Measurements from ENCODE around the gene SELENOO.
A peak's percentile ranks its signal among the peaks of the same experiment; 100 is the strongest.

SELENOO gene

DNA sequence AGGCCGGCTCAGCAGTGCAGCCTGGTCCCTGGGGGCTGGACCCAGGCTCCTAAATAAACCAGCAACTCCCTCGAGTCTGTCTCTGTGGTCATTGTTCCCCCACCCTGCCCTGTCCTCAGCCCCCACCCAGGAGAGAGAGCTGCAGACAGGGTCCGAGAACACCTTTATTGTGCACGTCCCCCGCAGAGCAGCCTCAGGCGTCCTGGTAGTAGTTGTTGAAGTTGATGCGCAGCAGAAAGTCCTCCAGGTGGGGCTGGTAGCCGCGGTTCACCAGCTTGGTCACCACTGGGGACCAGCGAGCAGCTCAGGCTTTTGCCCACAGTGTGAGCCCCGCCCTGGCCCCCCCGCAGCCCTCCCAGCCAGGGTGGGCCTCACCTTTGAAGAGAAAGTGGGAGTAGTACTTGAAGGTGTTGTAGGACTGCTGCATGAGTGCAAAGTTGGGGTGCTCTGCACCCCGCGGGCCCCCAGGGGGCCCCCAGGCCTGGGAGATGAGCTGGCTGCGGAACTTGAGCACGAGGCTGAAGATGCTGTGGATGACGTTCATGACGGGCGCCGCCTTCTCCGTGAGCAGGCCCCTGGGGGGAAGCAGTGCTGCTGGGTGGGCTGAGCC, 16.8 kb downstream of the SELENOO start:
- no peak for DNase-seq (ENCODE audit: low read depth)

GRCh38 chr22:50218153-50218995, 17.6 kb downstream of the SELENOO start:
- DNase-seq (ENCODE audit: low read depth) = no peak

DNA sequence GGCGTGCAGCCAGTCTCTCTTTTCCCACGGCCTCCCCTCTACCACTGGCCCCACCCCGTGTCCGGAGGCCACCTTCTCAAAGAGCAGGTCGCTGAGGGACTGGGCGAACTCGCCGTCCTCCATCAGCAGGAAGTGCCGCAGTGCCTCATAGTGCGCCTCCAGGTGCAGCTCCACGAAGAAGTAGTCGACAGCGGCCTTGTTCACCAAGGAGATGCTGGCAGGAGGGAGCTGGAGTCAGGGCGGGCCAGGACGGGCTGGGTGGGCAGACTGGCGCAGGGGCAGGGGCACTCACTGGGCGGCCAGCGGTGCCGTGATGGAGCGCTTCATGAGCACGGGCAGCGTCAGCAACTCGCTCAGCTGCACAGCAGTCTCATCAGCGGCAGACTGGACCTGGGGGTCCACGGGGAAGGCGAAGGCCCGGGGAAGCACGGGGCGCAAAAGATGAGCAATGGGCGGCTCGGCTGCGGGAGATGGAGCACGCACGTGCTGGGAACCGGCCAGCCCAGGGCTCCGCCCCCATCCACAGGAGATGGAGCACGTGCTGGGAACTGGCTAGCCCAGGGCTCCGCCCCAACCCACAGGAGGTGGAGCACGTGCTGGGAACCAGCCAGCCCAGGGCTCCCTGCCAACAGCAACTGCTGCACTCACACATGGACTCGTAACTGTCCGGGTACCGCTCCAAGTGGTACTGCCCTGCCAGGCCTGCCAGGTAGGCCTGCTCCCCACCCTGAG, 18.4 kb downstream of the SELENOO start:
- peak; percentile 80 for DNase-seq (ENCODE audit: low read depth)

GRCh38 chr22:50219800-50220602, 19.2 kb downstream of the SELENOO start:
- DNase-seq (ENCODE audit: low read depth) = no peak

GRCh38 chr22:50220603-50221409, 20.0 kb downstream of the SELENOO start:
- DNase-seq (ENCODE audit: low read depth) = no peak

DNA sequence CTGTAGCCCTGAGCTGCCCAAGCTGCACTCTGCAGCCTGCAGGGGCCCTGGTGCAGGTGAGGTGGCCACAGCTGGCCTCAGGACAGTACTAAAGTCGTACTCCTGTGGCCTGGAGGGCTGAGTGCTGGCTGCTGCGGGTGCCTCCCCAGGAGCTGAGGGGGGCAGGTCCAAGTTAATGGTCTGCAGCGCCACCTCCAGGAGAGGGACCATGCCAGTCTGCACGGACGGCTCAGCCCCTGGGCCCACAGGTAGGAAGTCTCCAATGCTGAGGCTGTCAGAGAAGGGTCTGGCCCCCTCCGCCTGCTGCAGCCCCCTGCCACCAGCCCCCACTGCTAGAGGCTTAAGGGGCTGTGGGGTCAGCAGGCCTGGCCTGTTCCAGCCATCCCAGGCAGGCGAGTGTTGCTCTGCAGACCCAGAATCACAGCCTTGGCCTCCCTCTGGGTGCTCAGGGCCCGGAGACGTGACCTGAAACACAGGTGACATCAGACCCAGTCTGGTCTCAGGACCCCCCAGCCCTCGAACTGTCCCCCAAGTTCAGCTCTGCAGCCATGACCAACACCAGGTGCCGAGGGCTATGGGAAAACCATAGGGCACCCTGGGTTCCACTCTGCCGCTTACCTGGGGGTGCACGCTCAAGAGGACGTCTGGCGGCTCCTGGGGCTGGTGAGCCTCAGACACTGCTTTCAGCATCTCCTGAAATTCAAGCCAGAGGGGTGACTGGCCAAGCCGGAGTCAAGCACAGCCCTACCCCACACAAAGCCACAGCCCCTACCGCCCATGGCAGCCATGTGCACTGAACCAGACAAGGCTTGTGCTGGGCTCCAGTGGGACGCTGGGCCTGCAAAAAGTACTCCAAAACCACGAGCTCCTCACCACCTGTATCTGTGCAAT, 20.8 kb downstream of the SELENOO start:
- no peak for DNase-seq (ENCODE audit: low read depth)

DNA sequence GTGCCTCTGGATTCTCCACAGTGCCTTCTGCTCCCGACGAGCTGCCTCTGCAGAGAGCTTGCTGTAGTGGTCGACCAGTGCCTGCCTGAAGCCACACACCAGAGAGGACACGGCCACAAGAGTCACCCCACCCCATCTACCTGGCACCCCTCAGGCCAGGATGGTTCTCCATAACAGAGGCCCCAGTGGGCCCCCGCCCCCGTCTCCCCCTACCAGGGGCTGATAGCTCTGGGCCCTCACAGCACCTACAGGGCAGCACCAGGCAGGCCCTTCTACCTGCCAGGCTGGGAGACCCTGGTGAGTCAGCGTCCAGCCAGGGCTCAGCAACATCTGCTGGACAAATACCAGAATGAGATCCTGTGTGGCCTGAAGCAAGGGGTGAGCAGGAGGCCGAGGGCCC, 21.7 kb downstream of the SELENOO start:
- DNase-seq (ENCODE audit: low read depth) = no peak

DNA sequence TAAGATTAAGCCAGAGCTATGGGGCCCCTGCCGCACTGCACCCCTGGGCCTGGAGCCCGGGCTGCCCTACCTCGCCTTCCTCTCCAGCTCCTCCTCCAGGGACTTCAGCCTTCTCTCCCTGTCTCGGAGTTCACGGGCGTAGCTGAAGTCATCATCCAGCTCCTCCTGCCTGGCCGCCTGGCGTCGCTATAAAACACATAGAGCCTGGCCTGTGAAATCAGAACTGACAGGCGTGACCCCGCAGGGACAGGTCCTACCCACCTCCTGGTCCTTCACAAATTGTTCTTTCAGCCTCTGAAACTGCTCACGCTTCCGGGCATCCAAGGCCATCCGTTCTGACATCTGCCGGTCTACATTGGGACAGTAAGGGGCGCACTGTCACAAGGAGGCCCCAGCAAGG, 23.3 kb downstream of the SELENOO start:
- DNase-seq (ENCODE audit: low read depth) = no peak

DNA sequence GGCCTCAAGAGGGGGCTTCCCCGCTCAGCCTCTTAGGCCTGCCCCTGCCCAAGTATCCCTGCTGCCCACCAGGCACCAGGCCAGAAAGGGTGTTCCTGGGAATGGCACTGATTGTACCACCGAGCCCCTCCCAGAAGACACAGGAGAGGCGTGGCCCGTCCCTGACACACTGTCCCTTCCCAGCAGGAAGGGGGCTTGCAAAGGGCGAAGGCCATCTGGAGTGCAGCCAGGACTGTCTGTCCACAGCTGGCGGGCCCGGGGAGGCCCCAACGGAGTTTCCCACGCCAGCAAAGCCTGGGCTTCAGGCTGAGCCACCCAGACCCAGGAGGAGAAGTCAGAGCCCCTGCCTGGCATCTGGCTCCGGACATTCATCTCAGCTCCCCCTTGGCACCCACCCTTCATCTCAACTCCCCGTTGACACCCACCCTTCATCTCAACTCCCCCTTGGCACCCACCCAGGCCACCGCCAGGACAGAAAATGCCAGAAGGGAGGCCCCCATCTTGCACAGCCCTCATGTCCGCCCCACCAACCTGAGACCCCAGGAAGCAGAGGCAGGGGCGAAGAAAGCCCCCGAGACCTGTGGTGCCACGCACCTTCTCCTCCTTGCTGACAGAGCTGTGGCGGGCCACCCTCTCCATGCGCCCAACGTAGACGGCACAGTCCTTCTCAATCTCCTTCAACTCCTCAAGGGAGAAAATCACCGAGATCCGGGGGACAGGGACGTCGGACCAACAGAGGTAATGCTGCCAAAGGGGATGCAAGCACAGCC, 24.6 kb downstream of the SELENOO start:
- DNase-seq (ENCODE audit: low read depth) = no peak

- no peak for DNase-seq (ENCODE audit: low read depth)
These were observed 25.5 kb downstream of the SELENOO start for GRCh38 chr22:50226063-50226874.

DNA sequence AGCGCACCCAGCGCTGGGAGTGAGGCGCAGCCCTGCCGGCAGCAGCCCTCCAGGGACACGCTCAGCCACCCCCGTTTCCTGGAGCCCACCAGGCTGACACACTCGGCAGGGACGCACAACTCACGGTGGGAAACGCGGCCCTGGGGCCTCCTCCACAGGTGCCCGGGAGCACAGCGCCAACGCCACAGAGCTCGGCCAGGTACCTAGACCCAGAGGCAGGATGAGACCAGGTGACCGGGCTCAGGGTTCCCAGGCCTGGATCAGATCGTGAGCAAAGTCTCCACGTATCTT, 26.0 kb downstream of the SELENOO start:
- no peak for DNase-seq (ENCODE audit: low read depth)

DNA sequence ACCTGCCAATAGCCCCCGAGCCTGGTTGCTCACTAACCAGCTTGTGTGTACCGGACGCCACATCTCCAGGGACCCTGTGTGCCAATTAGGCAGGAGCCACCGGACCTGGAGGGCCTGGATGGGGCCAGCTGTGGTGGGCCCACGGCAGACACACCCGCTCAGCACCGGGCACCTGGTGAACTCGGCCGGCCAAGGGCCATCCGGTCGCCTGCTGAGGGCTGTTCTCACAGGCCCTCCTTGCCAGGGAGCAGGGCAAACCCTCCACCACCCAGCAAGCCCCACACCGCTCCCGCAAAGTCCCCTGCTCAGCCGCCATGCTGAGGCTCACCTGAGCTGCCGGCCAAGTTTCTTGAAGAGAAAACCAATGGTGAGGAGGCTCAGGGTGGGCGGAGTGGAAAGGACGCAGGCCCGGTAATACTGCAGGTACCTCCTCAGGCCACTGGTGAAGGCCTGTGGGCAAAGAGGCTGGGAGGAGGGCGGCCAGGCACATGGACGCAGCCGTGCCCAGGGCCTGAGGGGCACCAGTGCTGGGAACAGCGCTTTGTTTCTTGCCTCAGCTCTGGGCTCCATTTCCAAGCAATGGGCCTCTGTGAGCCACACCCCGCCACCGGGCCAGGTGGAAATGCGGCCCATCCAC, 26.9 kb downstream of the SELENOO start:
- no peak for DNase-seq (ENCODE audit: low read depth)

DNA sequence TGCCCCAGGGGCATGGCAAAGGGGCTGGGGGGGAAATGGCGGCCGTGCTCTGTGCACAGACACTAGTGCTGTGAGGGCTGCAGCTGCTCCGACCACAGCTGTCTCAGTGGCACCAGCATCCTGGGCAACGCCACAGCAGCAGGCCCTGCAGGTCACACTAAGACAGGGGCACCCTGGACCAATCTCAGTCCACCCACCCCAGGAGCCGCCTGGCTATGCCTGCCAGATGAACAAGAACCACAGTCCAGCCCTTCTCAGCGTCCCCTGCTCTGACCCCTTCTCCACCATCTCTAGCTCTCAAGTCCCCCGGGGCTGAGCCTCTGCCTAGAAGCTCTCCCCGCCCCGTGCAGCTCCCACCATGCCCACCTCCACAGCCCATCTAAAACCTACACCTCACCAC, 27.6 kb downstream of the SELENOO start:
- DNase-seq (ENCODE audit: low read depth) = no peak

DNA sequence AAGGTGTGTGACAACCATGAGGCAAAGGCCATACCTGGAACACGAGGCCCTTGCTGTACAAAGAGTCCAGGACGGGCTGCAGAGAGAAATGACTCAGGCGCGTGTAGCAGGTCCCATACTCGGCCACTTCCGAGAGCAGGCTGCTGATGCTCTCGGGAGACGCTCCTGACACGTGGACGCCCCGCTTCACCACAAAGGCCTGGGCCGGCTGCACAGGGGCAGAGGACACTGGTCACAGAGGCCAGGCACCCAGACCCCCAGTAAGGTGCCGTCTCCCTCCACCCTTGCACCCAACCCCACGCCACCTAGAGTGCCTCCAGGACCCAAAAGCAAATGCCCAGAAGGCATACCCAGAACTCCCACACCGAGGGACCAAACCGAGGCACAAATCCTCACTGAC, 28.6 kb downstream of the SELENOO start:
- no peak for DNase-seq (ENCODE audit: low read depth)

GRCh38 chr22:50232481-50233151, 31.8 kb downstream of the SELENOO start:
- DNase-seq (ENCODE audit: low read depth) = no peak

- DNase-seq (ENCODE audit: low read depth) = no peak
These were observed 32.4 kb downstream of the SELENOO start for GRCh38 chr22:50233223-50233622.

- DNase-seq (ENCODE audit: low read depth) = peak; percentile 42
These were observed 36.1 kb downstream of the SELENOO start for GRCh38 chr22:50236731-50237409.
